Activated CD4-positive, alpha-beta T cell treated with anti-CD3 and anti-CD28 coated beads, Interleukin-2, Interleukin-4, amounts not matched to agents 100 ng/mL and 50 ng/mL, durations not matched to agents 16 hours and 8 hours (primary cell): ENCODE measurements around the gene CFAP410.
"Not testable (repeated sequence)": the region's sequence is repeated elsewhere in the genome, so short reads cannot be mapped to it uniquely, and the experiment has no call there.

Experiments
- DNase-seq: peaks from one replicate; pipeline ENCODE4 v3.0.0-alpha.2; 2020; ENCODE audit warnings: low spot score

Gene CFAP410

GRCh38 chr21:44350773-44351481, 11.7 kb upstream of the CFAP410 start:
- no peak for DNase-seq

- no peak for DNase-seq
These were observed 10.9 kb upstream of the CFAP410 start for GRCh38 chr21:44349847-44350772.

GRCh38 chr21:44349416-44349846, 10.2 kb upstream of the CFAP410 start:
- DNase-seq, result no peak

GRCh38 chr21:44348861-44349260, 9.7 kb upstream of the CFAP410 start:
- no peak for DNase-seq

- no peak for DNase-seq
These were observed 8.8 kb upstream of the CFAP410 start for GRCh38 chr21:44347911-44348451.

- no peak for DNase-seq
These were observed 6.3 kb upstream of the CFAP410 start for GRCh38 chr21:44345495-44345894.

GRCh38 chr21:44344541-44345183, 5.5 kb upstream of the CFAP410 start:
- DNase-seq, result no peak

- DNase-seq, result not testable (repeated sequence)
These were observed 3.8 kb upstream of the CFAP410 start for GRCh38 chr21:44342981-44343380.

- DNase-seq, result not testable (repeated sequence)
These were observed 2.7 kb upstream of the CFAP410 start for GRCh38 chr21:44341726-44342458.

GRCh38 chr21:44337941-44338895, 972 bp downstream of the CFAP410 start:
- no peak for DNase-seq

GRCh38 chr21:44337449-44337848, 1.7 kb downstream of the CFAP410 start:
- DNase-seq, result no peak

- DNase-seq, result no peak
These were observed 3.7 kb downstream of the CFAP410 start for GRCh38 chr21:44335266-44336059.

GRCh38 chr21:44334329-44335030, 4.7 kb downstream of the CFAP410 start:
- no peak for DNase-seq

GRCh38 chr21:44333509-44334328, 5.5 kb downstream of the CFAP410 start:
- no peak for DNase-seq

- no peak for DNase-seq
These were observed 6.2 kb downstream of the CFAP410 start for GRCh38 chr21:44332965-44333364.

GRCh38 chr21:44332383-44332782, 6.8 kb downstream of the CFAP410 start:
- no peak for DNase-seq

- no peak for DNase-seq
These were observed 7.4 kb downstream of the CFAP410 start for GRCh38 chr21:44331650-44332307.

- no peak for DNase-seq
These were observed 8.0 kb downstream of the CFAP410 start for GRCh38 chr21:44331209-44331608.
